GM18868 (cell line): Measurements from ENCODE around the gene NRL.

Source experiments
- ATAC-seq: cut with Tn5 transposase; IDR thresholded peaks from one replicate; pipeline ENCODE4 v1.9.1; 2021; ENCODE audit warnings: mild to moderate bottlenecking, moderate library complexity; ENCODE audit not compliant: unreplicated experiment

NRL gene

GRCh38 chr14:24100982-24101494, 13.7 kb downstream of the NRL start:
- no peak for ATAC-seq

- ATAC-seq, result no peak
Observed at GRCh38 chr14:24100197-24100981, 14.4 kb downstream of the NRL start.

- no peak for ATAC-seq
Observed at GRCh38 chr14:24098927-24099813, 15.6 kb downstream of the NRL start.

- no peak for ATAC-seq
Observed at GRCh38 chr14:24098229-24098926, 16.4 kb downstream of the NRL start.

GRCh38 chr14:24096545-24097181, 18.1 kb downstream of the NRL start:
- no peak for ATAC-seq

- peak; percentile 78 for ATAC-seq
Observed at GRCh38 chr14:24095271-24096068, 19.3 kb downstream of the NRL start.

- no peak for ATAC-seq
Observed at GRCh38 chr14:24094841-24095270, 19.9 kb downstream of the NRL start.

GRCh38 chr14:24093901-24094840, 20.6 kb downstream of the NRL start, which contains the start of gene PCK2:
Gene PCK2 (plus strand): TSS chr14:24094311. CDS start chr14:24094406, 95 bp downstream.
- peak; percentile 53 for ATAC-seq

GRCh38 chr14:24093207-24093900, 21.4 kb downstream of the NRL start:
- no peak for ATAC-seq

GRCh38 chr14:24092505-24093206, 22.1 kb downstream of the NRL start:
- ATAC-seq, result no peak

- no peak for ATAC-seq
Observed at GRCh38 chr14:24092110-24092504, 22.6 kb downstream of the NRL start.

GRCh38 chr14:24089890-24090289, 24.9 kb downstream of the NRL start:
- no peak for ATAC-seq

GRCh38 chr14:24088095-24088494, 26.7 kb downstream of the NRL start:
- ATAC-seq, result no peak

GRCh38 chr14:24087004-24087403, 27.7 kb downstream of the NRL start:
- ATAC-seq, result no peak

GRCh38 chr14:24086193-24086955, 28.4 kb downstream of the NRL start:
- no peak for ATAC-seq

GRCh38 chr14:24085215-24085614, 29.5 kb downstream of the NRL start:
- ATAC-seq, result no peak

- ATAC-seq, result no peak
Observed at GRCh38 chr14:24084440-24084839, 30.3 kb downstream of the NRL start.
